ENCODE data around the gene ZFYVE28.

DNA sequence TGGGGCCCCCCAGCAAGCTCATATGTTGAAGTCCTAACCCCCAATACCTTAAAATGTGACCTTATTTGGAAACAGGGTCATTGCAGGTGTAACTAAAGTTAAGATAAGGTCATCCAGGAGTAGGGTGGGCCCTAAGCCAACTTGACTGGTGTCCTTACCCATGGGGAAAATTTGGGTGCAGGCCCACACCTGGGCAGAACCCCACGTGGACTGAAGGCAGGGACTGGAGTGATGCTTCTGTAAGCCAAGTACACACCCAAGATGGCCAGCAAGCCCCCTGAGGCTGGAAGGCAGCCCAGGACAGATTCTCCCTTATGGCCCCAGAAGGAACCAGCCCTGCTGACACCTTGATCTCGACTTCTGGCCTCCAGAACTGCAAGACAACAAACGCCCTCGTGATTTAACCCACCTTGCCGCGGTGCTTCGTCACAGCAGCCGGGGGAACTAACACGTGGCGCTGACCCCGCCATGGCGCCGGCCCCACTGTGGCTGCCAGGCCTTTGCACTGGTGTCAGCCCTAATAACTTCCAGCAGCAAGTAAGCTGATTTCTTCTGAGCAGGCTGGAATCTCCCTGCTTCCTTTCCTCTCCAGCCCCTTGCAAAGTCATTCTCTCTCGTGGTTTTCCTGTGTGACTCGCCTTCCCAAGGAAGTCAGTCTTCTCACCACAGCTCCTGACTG lies 133.4 kb downstream of the ZFYVE28 start:
- TF ChIP-seq, protein P1, sequence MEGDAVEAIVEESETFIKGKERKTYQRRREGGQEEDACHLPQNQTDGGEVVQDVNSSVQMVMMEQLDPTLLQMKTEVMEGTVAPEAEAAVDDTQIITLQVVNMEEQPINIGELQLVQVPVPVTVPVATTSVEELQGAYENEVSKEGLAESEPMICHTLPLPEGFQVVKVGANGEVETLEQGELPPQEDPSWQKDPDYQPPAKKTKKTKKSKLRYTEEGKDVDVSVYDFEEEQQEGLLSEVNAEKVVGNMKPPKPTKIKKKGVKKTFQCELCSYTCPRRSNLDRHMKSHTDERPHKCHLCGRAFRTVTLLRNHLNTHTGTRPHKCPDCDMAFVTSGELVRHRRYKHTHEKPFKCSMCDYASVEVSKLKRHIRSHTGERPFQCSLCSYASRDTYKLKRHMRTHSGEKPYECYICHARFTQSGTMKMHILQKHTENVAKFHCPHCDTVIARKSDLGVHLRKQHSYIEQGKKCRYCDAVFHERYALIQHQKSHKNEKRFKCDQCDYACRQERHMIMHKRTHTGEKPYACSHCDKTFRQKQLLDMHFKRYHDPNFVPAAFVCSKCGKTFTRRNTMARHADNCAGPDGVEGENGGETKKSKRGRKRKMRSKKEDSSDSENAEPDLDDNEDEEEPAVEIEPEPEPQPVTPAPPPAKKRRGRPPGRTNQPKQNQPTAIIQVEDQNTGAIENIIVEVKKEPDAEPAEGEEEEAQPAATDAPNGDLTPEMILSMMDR (IDR thresholded peaks at IDR 0.05) = no peak
- TF ChIP-seq POLR2AphosphoS5 (IDR thresholded peaks at IDR 0.05) (no peak), POLR2A (IDR thresholded peaks at IDR 0.05) (no peak)
